Measurements from ENCODE around the gene COL27A1.
"Not testable (repeated sequence)": the region's sequence is repeated elsewhere in the genome, so short reads cannot be mapped to it uniquely, and the experiment has no call there.

The COL27A1 gene

GRCh38 chr9:114123031-114123977 is 32.0 kb upstream of the COL27A1 start:
- no peak for DNase-seq (ENCODE audit: low read depth in 2 of 2)

DNA sequence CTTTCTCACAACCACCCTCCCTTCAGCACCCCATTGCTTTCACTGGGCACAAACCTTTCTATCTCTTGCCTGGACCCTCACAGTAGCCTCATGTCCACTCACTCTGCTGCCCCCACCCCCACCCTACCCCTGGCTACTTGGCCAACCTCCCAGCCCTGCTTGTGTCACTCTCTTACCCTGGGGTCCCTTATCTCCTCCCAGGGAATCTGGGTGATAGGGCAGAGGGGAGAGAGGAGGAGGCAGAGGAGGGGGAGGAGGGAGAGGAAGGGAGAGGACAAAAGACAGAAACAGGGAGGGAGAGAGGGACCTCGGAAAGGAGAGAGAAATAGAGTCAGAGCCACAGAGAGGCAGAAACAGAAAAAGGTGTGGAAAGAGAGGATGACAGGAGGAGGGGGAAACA is 31.2 kb upstream of the COL27A1 start:
- no peak for DNase-seq (ENCODE audit: low read depth in 2 of 2)

DNA sequence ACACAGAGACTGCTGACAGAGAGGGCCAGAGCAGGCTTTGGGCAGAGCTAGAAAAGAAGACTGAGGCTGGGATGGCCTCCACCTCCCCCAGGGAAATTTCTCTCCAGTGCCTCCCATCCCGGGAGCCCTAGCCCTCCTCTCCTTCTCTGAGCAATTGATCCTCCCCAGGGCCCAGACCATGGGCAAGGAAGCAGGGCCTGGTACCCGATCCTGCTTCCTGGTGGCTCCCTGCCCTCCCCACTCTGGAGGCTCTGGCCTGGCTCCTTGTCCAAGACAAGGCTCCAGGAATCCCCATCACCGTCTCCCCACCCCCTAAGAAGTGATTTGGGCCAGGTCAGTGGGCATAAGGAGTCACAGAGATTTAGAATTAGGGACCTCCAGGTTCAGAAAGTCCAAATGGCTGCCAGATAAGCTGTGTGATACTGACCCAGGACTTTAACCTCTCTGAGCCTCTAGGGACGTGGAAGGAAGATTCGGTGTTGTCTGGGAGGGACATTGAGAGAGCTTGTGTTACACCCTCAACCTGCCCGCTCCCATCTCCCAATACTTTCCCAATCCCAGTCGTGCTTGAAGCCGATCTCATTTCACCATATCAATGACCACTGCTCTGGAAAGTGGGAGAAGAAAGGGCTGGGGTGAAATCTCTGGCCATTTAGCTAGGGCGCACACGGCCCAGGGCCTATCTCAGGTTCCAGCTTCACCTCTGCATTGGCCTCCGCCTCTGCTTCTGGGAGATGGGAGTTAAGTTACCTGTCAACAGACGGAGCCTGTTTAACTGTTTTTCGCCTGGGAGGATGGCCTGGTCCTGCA is 30.5 kb upstream of the COL27A1 start:
- no peak for DNase-seq (ENCODE audit: low read depth in 2 of 2)

- no peak for DNase-seq (ENCODE audit: low read depth in 2 of 2)
Observed at GRCh38 chr9:114125476-114126013, 29.8 kb upstream of the COL27A1 start.

DNA sequence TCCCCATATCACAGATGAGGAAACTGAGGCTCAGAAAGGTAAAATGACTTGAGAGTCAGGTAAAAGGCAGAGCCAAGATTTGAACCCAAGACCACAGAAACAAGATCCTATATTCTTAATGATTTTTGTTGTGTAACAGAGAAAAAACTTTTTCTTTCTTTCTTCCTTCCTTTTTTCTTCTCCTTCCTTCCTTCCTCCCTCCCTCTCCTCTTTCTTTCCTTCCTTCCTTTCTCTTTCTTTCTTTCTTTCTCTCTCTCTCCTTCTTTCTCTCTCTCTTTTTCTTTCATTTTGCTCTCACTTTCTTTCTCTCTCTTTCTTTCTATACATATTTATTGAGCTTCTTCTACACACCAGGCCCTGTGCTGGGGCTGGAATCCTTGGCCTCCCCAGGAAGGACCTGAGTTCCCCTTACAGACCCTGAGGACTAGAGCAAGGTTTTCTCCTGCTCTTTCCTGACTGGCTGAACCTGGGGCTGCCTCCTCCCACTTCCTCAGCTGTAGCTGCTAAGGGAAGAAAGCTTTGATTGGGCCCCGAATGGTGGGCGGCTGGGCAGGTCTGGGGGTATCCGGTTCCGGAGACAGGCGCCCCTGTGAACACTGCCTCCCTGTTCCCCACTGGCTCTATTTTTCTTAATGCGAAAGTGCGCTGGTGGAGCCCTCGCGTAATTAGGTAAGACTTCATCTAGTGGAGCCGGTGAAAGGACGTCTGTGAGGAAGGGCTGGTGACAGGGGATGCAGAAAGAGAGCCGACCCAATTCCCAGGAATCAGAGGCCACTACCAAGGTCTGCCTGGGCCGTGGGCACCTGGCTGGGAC is 28.9 kb upstream of the COL27A1 start:
- no peak for DNase-seq (ENCODE audit: low read depth in 2 of 2)

GRCh38 chr9:114128759-114129158 is 26.6 kb upstream of the COL27A1 start:
- not testable (repeated sequence) for DNase-seq (ENCODE audit: low read depth in 2 of 2)

DNA sequence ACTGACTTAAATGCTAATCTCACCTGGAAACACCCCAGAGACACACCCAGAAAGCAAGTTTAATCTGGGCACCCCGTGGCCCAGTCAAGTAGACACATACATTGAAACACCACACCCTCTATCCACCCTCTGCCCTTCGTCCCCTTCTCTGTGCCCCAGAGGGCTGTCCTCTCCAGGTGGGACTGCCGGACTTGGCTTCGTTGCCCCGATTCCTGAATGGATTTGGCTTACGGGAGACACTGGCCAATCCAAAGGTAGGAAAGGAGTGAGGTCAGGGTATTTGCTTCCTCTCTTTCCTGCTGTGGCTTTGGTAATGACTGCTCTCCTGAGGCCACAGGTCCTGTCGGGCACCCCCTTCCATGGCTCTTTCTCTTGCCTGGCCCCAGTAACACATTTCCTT is 25.2 kb upstream of the COL27A1 start:
- no peak for DNase-seq (ENCODE audit: low read depth in 2 of 2)

DNA sequence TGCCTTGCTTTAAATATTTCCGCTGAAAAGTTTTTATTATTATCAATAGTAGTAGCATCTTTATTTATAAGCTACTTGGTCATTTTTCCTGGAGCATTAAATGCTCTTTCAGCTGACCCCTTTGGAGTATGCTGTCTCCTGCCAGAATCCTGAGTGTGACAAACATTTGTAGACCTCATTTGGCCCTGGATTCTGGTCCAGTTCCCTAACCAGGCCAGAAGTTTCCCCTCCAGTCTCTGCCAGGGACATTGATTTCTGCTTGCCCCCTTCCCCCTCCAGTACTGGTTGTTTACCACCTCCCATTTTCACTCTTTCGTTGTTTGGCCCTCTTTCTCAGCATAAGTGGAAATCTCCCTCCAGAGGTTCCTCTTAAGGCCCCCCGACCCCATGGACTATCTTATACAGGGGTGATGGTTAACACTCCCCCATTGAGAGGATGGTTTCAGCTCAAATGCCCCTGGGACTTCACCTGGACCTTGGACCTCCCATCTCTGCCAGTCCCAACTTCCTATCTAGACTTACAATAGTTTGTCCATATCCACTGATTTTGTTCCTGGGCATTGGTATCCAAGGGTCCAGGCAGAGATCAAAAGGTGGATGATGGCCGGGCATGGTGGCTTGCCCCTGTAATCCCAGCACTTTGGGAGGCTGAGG is 24.6 kb upstream of the COL27A1 start:
- DNase-seq (ENCODE audit: low read depth in 2 of 2) = no peak

GRCh38 chr9:114131808-114132549 is 23.4 kb upstream of the COL27A1 start:
- DNase-seq (ENCODE audit: low read depth in 2 of 2) = no peak

GRCh38 chr9:114132550-114132918 is 22.8 kb upstream of the COL27A1 start:
- DNase-seq (ENCODE audit: low read depth in 2 of 2) = no peak

DNA sequence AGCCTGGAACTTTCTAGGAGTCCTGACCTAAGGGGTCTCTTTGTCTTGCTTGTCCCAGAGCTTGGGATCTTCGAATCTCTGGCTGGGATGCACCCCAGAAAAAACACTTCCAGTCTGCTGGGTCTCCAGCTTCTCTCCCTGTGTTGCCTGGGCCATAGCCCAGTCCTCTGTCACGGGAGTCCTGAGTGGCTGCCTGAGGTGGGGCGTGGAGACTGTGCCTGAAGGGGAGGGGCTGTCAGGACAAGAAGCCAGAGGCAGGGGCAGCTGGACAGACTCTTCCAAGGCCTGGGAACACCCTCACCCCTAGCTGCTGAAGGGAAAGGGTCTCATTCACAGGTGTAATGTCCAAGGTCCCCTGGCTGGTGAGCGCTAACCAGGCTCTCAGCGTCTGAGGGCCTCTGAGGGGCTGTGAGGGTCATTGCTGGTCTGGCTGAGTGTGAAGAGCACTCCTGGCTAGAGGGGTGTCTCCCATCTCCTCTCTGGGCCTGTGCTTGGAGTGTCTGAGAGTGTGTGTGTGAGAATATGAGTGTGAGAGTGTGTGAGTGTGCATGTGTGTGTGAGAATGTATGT is 20.4 kb upstream of the COL27A1 start:
- DNase-seq (ENCODE audit: low read depth in 2 of 2) = no peak

- DNase-seq (ENCODE audit: low read depth in 2 of 2) = no peak
Observed at GRCh38 chr9:114137831-114138230, 17.5 kb upstream of the COL27A1 start.

GRCh38 chr9:114138552-114138971 is 16.8 kb upstream of the COL27A1 start:
- DNase-seq (ENCODE audit: low read depth in 2 of 2) = no peak

GRCh38 chr9:114139071-114139470 is 16.3 kb upstream of the COL27A1 start:
- no peak for DNase-seq (ENCODE audit: low read depth in 2 of 2)

DNA sequence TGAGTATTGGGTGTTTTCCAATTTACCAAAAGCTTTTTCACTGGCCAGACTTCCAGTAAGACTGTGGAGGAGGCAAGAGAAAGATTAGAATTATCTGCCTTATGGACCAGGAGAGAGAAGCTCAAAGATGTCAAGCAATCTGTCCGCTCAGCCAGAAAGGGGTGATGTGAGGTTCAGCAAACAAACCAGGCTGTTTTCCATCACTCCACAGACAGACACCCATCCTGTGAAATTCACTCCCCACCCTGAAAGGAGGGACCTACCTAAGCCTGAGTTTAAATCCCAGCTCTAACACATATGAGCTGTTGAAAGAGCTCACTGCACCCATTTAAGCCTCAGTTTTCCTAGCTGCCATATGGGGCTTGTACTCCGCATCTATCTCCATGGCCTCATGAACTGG is 14.9 kb upstream of the COL27A1 start:
- no peak for DNase-seq (ENCODE audit: low read depth in 2 of 2)

DNA sequence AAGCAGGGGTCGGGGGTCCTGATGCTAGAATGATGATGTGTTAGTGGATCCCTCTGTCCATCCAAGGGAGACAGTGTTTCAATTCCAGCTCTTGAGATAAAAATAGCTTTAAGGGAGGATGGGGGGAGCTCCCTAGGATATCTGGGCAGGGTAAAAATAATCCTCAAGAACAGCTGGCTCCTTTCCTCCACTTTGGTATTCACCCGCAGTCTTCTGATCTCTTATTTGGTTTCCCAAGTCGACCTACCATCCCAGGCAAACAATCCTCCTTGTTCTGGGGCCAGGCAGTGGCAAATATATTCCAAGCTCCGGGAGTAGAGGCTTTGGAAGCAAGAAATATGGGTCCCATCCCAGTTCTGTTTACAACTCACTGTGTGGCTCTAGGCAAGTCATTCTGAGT is 14.5 kb upstream of the COL27A1 start:
- no peak for DNase-seq (ENCODE audit: low read depth in 2 of 2)

DNA sequence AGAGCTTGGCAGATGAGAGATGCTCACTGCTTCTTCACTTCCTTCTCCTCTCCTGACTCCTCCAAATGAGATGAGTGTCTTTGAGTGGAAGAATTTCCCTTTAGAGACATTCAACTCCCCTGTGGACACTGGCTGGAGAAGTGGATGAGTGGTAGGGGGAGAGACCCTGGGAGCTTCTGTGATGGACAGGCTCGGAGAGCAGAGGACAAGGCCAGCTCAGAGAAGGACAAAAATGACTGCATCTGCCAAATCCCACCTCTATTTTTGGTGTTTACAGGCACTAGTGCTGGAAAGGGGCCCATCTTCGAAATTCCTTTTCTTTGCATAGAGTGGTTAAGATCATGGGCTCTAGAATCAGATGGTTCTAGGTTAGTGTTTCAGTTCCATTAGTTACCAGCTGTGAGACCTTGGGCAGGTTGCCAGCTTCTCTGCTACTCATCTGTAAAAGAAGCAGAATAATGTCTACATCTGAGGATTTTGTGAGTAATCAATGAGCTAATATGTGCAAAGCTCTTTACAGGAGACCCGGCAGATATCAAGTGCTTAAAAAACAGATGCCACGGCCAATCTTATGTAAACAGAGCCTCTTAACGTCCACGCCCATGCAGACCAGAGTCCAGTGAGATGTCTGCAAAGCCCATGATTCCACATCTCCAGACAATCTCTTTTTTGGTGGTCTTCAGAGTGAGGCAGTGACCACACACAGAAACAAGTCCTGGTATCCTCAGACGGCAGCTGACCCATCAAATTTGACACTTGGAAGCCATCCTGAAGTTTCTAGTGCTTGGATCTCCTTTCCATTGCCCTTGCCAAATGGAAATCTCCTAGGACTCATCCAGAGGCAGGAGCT is 13.6 kb upstream of the COL27A1 start:
- DNase-seq (ENCODE audit: low read depth in 2 of 2) = no peak

DNA sequence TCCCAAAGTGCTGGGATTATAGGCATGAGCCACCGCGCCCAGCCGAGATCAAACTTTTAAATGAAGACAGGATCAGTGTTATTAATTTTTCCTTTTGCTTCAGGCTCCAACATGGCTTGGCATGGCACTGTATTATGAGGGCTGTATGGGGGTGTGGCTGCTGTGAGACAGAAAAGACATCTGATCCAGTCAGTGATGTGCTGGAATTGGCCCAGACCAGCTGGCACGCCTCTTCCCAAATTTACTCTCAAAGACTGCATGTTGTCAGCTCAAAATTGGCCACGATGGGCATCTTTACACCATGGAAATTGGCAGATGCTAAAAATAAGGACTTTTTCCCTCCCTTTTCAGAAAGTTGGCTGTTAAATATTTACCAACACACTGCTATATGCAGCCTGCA is 12.1 kb upstream of the COL27A1 start:
- no peak for DNase-seq (ENCODE audit: low read depth in 2 of 2)

DNA sequence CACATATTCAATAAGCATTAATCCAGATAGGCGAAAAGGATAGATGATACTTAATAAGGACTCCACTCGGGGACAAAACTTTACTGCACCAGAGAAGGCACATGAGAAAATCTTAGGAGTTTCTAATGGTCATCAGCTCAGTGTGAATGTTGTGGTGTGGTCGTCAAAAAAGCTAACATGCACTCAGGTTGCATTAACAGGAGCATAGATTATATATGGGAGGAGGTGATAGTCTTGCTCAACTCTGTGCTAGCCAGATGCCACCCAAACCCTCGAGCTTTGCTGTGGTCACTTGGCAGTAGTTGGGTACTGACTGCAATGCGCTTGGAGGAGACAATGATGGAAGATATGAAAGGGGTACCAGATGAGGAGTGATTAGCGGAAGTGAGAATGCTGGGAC is 8.6 kb upstream of the COL27A1 start:
- DNase-seq (ENCODE audit: low read depth in 2 of 2) = no peak
